Motor neuron (in vitro differentiated cells): ENCODE results near the gene NELFE. TPM values are rescaled to one million over a fixed set of nuclear protein-coding genes. Genes with fewer than 3 reads are reported as not detected.

ENCODE experiments used
- ATAC-seq, 8 experiments: fragments of 200-7000 bp; cut with Tn5 transposase; replicated peaks in 6 of 8; 2 replicates each; pipeline ENCODE4 v1.8.0; 2021; ENCODE audit warnings: mild to moderate bottlenecking in 8 of 8, moderate library complexity in 8 of 8
- H3K27ac ChIP-seq, 2 donors: fragments of 250-450 bp; sonication (Bioruptor Pico); 2 replicates each; pipeline ENCODE4 v1.9.0; 2021; ENCODE audit warnings: antibody characterized with exemption in 2 of 2, mild to moderate bottlenecking in 2 of 2, moderate library complexity in 1 of 2
- H3K4me1 ChIP-seq, 2 donors: fragments of 250-450 bp; sonication (Bioruptor Pico); replicated peaks in 1 of 2; 2 replicates each; pipeline ENCODE4 v1.6.1; 2021; ENCODE audit warnings: antibody characterized with exemption in 2 of 2, mild to moderate bottlenecking in 2 of 2, moderate library complexity in 1 of 2
- H3K4me3 ChIP-seq, 5 donors: fragments of 250-450 bp; sonication (Bioruptor Pico); 2 replicates each; pipeline ENCODE4 v1.9.0; 2021; ENCODE audit warnings: antibody characterized with exemption in 5 of 5, mild to moderate bottlenecking in 5 of 5, moderate library complexity in 4 of 5
- WGBS, 10 experiments: fragments of 450-650 bp; shearing (Covaris generic); methylation state at CpG; one replicate each; pipeline ENCODE4 v1.0.0; 2022; 5-methylcytosine and 5-hydroxymethylcytosine counted together
- in situ Hi-C, 9 experiments: fragments of 400-800 bp; cut with MboI; loops; one replicate each; pipeline ENCODE4 v1.15.0; 2021; ENCODE audit warnings: low sequenced_read_pairs in 9 of 9, low pct_unique_long_range_greater_than_20kb in 2 of 9; ENCODE audit not compliant: unreplicated experiment in 9 of 9
- total RNA-seq, 8 experiments: library from RNA; unstranded; fragments of 300-600 nt; gene quantifications; 2 replicates each; pipeline versions ENCODE4 v1.2.3 to v1.2.4, GENCODE V29; 2022

NELFE gene
- total RNA-seq, 8 experiments from 2014 or later: 50.3 to 91.1 (median 72.3) TPM

DNA sequence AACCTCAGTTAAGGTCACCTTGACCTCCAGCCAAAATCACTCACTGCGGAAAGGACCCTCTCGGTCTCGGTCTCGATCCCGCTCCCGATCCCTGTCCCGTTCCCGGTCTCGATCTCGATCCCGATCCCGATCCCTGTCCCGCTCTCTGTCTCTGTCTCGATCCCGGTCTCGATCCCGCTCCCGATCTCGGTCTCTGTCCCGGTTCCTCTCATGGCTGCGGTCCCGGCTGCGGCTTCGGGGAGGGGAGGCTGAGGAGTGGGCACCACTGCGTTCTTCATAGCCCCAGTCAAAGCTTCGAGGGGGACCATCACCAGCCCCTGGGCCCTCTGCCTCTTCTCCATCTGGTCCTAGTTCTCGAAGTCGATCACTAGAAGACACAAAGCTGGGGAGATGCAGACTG lies 4.3 kb downstream of the NELFE start:
- ATAC-seq: no peak
- in situ Hi-C loops: loop anchor here in 1 of 9 experiments (25.0 kb wide), 1 partner anchor 267 kb away; the partner anchor contains the start of gene LY6G5C
- 93 to 100% (median 97%) methylated on average over 3 to 21 of the region's 28 CpGs; no CpG with 5 or more reads in 4 of the 10 experiments for WGBS, 10 experiments
- Histone ChIP-seq H3K4me1 (peaks cover 9 to 10% of the 10 kb centered on the region in 2 donors), H3K27ac (no peak overlapping the region), H3K4me3 (no peak overlapping the region)

DNA sequence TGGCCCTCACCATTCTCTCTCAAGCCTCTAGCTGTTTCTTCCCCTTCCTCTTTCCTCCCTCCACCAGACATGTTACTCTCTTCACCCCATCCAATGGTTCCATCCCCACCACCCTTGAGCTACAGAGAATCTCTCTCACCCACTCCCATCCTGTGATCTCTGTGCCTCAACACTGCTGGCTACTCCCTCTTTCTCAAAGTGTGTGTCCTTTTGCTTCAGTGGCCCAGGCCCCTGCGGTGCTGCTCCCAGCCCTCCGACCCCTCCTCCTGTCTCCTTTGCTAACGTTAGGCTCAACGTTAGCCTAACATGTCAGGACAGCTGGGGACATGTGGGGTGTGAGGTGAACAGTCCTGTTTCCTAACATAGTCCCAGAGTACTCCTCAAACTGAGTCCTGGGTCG lies 5.9 kb downstream of the NELFE start:
- WGBS, 10 experiments: 17 to 87% (median 67%) methylated on average over 1 to 5 of the region's 5 CpGs; no CpG with 5 or more reads in 2 of the 10 experiments
- H3K27ac ChIP-seq: no peak overlapping the region
- no peak overlapping the region for H3K4me3 ChIP-seq
- peaks cover 5 to 7% of the 10 kb centered on the region in 2 donors for H3K4me1 ChIP-seq
- peak in 1 of 8 experiments; percentile 5 for ATAC-seq
- in situ Hi-C loops: loop anchor here in 1 of 9 experiments (25.0 kb wide), 1 partner anchor 266 kb away; the partner anchor contains the start of gene LY6G5C

DNA sequence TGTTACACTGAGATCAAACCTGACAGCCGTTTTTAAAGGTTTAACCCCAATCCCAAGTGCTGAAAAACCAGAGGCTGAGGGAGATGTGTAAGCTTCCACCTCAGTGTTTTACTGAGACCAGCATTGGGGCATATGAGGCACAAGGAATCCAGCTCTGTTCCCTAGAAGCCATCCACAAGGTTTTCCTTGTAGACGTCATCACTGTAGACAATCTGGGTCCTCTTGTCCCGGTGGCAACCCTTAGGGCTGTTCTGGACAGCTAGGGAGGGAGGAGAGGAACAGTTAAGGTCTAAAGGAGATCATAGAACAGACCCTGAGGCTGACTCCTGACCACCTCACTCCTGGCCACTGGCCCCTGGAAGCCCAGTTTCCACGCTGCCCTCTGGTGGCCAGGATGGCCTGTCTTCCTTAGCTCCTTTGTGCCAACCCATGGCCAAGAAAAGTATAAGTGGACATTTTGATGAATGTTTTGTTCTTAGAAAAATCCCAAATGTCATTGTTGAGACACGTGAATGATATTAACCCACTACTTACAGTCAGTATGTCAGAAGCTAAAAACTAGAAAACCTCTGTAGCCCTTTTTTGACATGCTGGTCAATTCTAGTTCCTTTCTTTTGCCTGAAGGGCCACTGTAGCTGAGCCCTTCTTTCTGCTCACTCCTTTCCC lies 6.5 kb downstream of the NELFE start:
- in situ Hi-C loops: loop anchor here in 1 of 9 experiments (25.0 kb wide), 1 partner anchor 265 kb away; the partner anchor contains the start of gene LY6G5C
- peaks cover 0 to under 1% of the 10 kb centered on the region in 2 donors for H3K4me1 ChIP-seq
- peak; percentile 44 to 91 (median 78) for ATAC-seq
- no peak overlapping the region for H3K4me3 ChIP-seq
- 0 to 83% (median 60%) methylated on average over 1 to 4 of the region's 5 CpGs; no CpG with 5 or more reads in 2 of the 10 experiments for WGBS, 10 experiments
- no peak overlapping the region for H3K27ac ChIP-seq

DNA sequence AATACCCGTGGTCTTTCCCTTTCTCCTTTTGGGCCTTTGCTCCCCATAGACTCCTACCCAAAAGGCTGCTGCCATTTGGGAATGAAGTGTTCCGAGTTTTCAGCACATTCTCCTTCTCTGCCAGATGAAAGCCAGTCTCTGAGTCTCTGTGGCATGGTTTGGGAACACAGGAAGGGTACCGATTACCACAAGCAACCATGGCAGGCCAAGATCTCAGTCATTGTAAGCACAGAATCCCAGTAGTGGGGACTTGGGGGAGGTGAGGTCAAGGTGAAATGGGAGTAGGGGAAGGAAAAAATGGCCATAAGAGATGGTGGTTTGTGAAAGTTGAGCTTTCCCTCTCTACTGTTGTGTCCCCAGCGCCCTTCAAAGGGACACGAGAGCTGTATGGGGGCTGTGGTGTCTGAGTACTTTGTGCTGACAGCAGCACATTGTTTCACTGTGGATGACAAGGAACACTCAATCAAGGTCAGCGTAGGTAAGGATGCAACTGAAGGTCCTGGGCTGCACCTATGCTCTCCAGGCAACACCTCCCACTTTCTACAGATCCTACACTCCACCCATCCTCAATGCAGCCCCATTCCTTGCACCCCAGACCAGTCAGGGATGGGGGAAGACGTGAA lies 8.7 kb downstream of the NELFE start:
- no peak overlapping the region for H3K27ac ChIP-seq
- 60 to 100% (median 92%) methylated on average over 1 to 6 of the region's 7 CpGs; no CpG with 5 or more reads in 1 of the 10 experiments for WGBS, 10 experiments
- H3K4me3 ChIP-seq: no peak overlapping the region
- in situ Hi-C loops: loop anchor here in 1 of 9 experiments (25.0 kb wide), 1 partner anchor 263 kb away; the partner anchor contains the start of gene LY6G5C
- no peak for ATAC-seq
- H3K4me1 ChIP-seq: no peaks in the 10 kb centered on the region

DNA sequence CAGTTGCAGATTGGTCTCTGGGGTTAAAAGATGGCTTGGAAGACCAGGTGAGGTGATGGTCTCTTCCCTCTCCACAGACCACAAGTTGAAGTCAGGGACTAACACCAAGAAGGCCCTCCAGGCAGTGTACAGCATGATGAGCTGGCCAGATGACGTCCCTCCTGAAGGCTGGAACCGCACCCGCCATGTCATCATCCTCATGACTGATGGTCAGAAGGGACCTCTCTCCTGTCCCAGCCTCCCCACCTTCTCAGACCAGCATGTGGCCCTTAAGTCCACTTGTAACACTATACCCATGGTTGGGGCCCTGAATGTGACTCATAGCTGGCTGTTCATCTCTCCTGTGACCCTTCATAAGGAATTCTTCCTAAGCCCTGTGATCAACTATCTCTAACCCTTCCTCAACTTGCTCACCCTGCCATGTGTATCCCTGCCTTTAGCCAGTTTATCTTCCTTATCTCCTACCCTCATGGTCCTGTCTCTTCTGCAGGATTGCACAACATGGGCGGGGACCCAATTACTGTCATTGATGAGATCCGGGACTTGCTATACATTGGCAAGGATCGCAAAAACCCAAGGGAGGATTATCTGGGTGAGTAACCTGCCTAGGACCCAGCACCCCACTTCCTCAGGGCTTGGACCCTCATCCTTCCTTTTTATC lies 9.9 kb downstream of the NELFE start:
- no peak overlapping the region for H3K27ac ChIP-seq
- no peak overlapping the region for H3K4me3 ChIP-seq
- 0 to 100% (median 94%) methylated on average over 1 to 3 of the region's 6 CpGs; no CpG with 5 or more reads in 3 of the 10 experiments for WGBS, 10 experiments
- no peaks in the 10 kb centered on the region for H3K4me1 ChIP-seq
- in situ Hi-C loops: no loop called here
- peak in 7 of 8 experiments; percentile 16 to 58 (median 27) for ATAC-seq

DNA sequence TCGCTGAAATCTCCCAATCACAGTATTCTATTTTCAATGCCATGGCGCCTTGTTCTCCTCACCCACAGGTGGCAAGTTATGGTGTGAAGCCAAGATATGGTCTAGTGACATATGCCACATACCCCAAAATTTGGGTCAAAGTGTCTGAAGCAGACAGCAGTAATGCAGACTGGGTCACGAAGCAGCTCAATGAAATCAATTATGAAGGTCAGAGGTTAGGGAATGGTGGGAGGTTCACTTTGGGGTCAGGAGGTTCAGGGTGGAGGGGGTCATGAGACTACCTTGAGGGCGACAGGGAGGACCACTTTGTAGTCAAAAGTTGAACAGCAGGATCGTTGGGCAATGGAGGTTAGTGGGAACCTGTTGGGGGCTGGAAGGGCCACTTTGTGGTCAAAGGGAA lies 10.5 kb downstream of the NELFE start:
- in situ Hi-C loops: no loop called here
- Histone ChIP-seq H3K27ac (no peak overlapping the region), H3K4me1 (no peaks in the 10 kb centered on the region), H3K4me3 (no peak overlapping the region)
- WGBS, 10 experiments: 33 to 93% (median 76%) methylated on average over 1 to 3 of the region's 5 CpGs; no CpG with 5 or more reads in 2 of the 10 experiments
- no peak for ATAC-seq

DNA sequence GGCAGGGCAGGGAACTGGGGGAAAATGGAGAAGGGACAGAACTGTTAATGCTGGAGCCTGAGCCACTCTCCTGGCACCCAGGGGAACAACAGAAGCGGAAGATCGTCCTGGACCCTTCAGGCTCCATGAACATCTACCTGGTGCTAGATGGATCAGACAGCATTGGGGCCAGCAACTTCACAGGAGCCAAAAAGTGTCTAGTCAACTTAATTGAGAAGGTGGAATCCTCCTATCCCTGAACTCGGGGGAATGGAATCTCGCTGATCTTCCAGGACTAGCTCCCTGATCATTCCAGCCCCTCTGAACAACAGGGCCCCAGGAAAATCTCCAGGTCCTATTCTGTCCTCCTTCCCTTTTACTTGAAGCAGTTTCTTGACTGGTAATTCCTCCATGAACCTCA lies 10.9 kb downstream of the NELFE start:
- ATAC-seq: no peak
- Histone ChIP-seq H3K4me1 (no peaks in the 10 kb centered on the region), H3K27ac (no peak overlapping the region), H3K4me3 (no peak overlapping the region)
- in situ Hi-C loops: no loop called here
- 60 to 92% (median 67%) methylated on average over 1 to 3 of the region's 4 CpGs; no CpG with 5 or more reads in 5 of the 10 experiments for WGBS, 10 experiments

DNA sequence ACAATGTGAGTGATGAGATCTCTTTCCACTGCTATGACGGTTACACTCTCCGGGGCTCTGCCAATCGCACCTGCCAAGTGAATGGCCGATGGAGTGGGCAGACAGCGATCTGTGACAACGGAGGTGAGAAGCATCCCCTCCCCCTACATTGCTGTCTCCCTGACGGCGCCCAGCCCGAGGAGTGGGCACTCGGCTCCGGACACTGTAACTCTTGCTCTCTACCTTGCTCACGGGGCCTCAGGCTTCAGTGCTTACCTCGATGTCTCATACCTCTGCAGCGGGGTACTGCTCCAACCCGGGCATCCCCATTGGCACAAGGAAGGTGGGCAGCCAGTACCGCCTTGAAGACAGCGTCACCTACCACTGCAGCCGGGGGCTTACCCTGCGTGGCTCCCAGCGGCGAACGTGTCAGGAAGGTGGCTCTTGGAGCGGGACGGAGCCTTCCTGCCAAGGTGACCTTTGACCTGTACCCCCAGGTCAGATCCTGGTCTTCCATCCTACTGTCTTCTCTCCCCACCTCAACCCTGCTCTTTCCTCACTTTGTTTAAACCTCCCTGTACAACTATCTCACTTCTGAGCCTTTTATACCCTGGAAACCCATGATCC lies 11.6 kb downstream of the NELFE start:
- WGBS, 10 experiments: 74 to 90% (median 80%) methylated on average over 1 to 9 of the region's 24 CpGs; no CpG with 5 or more reads in 4 of the 10 experiments
- Histone ChIP-seq H3K4me3 (no peak overlapping the region), H3K27ac (no peak overlapping the region), H3K4me1 (no peaks in the 10 kb centered on the region)
- peak in 1 of 8 experiments; percentile 5 for ATAC-seq
- in situ Hi-C loops: no loop called here

DNA sequence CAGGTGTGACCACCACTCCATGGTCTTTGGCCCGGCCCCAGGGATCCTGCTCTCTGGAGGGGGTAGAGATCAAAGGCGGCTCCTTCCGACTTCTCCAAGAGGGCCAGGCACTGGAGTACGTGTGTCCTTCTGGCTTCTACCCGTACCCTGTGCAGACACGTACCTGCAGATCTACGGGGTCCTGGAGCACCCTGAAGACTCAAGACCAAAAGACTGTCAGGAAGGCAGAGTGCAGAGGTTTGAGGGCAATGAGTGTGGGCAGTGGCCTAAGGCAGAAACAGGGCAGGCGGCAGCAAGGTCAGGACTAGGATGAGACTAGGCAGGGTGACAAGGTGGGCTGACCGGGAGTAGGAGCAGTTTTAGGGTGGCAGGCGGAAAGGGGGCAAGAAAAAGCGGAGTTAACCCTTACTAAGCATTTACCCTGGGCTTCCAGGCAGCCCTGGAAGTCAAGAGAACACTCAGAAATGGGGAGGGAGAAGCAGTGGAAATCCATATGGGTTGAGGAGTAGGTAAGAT lies 12.3 kb downstream of the NELFE start:
- Histone ChIP-seq H3K4me3 (no peak overlapping the region), H3K27ac (no peak overlapping the region), H3K4me1 (no peaks in the 10 kb centered on the region)
- in situ Hi-C loops: no loop called here
- ATAC-seq: peak in 1 of 8 experiments; percentile 6
- 58 to 84% (median 68%) methylated on average over 1 to 11 of the region's 11 CpGs; no CpG with 5 or more reads in 1 of the 10 experiments for WGBS, 10 experiments

DNA sequence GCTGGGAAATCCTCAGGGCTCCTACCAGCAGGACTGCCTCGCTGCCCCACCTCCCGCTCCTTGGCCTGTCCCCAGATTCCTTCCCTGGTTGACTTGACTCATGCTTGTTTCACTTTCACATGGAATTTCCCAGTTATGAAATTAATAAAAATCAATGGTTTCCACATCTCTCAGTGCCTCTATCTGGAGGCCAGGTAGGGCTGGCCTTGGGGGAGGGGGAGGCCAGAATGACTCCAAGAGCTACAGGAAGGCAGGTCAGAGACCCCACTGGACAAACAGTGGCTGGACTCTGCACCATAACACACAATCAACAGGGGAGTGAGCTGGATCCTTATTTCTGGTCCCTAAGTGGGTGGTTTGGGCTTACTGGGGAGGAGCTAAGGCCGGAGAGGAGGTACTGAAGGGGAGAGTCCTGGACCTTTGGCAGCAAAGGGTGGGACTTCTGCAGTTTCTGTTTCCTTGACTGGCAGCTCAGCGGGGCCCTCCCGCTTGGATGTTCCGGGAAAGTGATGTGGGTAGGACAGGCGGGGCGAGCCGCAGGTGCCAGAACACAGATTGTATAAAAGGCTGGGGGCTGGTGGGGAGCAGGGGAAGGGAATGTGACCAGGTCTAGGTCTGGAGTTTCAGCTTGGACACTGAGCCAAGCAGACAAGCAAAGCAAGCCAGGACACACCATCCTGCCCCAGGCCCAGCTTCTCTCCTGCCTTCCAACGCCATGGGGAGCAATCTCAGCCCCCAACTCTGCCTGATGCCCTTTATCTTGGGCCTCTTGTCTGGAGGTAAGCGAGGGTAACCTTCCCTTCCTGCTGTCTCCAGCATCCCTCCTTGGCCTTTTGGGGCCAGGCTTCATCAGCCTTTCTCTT lies 13.0 kb downstream of the NELFE start, which contains the start of gene CFB:
CFB (plus strand) TSS at position 589 of the 863 bp plus-strand sequence; CDS start at position 716, 127 bp downstream.
- Histone ChIP-seq H3K4me1 (no peaks in the 10 kb centered on the region), H3K27ac (no peak within 1 kb of the TSS), H3K4me3 (no peak within 1 kb of the TSS)
- ATAC-seq: peak; percentile 7 to 91 (median 50)
- 18 to 83% (median 57%) methylated on average over 2 to 5 of the region's 11 CpGs; no CpG with 5 or more reads in 2 of the 10 experiments for WGBS, 10 experiments
- in situ Hi-C loops: no loop called here

DNA sequence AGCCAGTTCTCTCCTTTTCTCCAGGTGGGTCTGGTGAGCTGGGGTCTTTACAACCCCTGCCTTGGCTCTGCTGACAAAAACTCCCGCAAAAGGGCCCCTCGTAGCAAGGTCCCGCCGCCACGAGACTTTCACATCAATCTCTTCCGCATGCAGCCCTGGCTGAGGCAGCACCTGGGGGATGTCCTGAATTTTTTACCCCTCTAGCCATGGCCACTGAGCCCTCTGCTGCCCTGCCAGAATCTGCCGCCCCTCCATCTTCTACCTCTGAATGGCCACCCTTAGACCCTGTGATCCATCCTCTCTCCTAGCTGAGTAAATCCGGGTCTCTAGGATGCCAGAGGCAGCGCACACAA lies 13.6 kb downstream of the NELFE start:
- WGBS, 10 experiments: 44 to 74% (median 69%) methylated on average over 1 to 6 of the region's 9 CpGs; no CpG with 5 or more reads in 5 of the 10 experiments
- Histone ChIP-seq H3K4me1 (no peaks in the 10 kb centered on the region), H3K27ac (no peak overlapping the region), H3K4me3 (no peak overlapping the region)
- in situ Hi-C loops: no loop called here
- ATAC-seq: peak in 2 of 8 experiments; percentile 2 to 9

DNA sequence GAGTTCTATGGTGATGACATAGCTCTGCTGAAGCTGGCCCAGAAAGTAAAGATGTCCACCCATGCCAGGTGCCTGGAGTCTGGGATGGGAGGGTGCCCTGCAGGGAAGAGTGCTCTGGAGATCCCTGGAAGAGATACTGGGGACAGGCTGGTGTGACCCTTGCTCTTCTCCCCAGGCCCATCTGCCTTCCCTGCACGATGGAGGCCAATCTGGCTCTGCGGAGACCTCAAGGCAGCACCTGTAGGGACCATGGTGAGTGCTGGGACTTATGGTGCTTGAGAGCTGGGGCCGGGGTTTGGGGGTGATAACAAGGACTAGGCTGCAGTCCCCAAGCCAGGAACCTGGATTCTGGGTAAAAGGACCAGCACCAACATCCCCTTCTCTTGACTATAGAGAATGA lies 15.0 kb downstream of the NELFE start:
- in situ Hi-C loops: no loop called here
- H3K4me1 ChIP-seq: no peaks in the 10 kb centered on the region
- no peak for ATAC-seq
- 43 to 80% methylated on average over 1 of the region's 3 CpGs; no CpG with 5 or more reads in 8 of the 10 experiments for WGBS, 10 experiments
- no peak overlapping the region for H3K4me3 ChIP-seq
- H3K27ac ChIP-seq: no peak overlapping the region
